SH-SY5Y (cell line): ENCODE data around the gene DNASE2.

ENCODE experiments used
- GATA2 ChIP-seq: IDR thresholded peaks from 2 replicates; pipeline ENCODE4 v1.6.1; 2011; ENCODE audit warnings: mild to moderate bottlenecking, low read depth, low read length
- GATA3 ChIP-seq: IDR thresholded peaks from 2 replicates; pipeline ENCODE4 v1.6.1; 2011; ENCODE audit warnings: low read depth, mild to moderate bottlenecking, low read length, moderate library complexity

DNA sequence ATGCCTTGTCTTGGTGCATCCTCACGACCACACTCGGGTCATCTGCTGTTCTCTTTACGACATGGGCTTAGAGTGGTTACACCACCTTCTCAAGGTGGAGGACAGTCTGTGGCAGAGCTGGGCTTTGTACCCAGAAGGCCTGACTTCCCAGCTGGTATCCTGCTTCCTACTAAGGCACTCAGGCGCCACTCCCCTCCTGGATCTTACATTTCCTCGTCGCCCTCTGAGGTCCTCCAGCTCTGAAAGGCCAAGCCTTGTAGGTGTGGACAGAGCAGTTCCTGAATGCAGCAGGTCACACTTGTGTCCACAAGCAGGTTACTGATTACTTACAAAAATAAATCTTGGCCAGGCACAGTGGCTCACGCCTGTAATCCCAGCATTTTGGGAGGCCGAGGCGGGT, 25.9 kb upstream of the DNASE2 start:
- TF ChIP-seq GATA3 (no peak), GATA2 (no peak)
